Iris pigment epithelial cell (primary cell): ENCODE results near the gene PCDHB11.
"Not testable (repeated sequence)": the region's sequence is repeated elsewhere in the genome, so short reads cannot be mapped to it uniquely, and the experiment has no call there.

Experiments used
- DNase-seq: peaks from one replicate; pipeline ENCODE4 v3.0.0-alpha.2; 2011; ENCODE audit warnings: low read depth

Gene PCDHB11

DNA sequence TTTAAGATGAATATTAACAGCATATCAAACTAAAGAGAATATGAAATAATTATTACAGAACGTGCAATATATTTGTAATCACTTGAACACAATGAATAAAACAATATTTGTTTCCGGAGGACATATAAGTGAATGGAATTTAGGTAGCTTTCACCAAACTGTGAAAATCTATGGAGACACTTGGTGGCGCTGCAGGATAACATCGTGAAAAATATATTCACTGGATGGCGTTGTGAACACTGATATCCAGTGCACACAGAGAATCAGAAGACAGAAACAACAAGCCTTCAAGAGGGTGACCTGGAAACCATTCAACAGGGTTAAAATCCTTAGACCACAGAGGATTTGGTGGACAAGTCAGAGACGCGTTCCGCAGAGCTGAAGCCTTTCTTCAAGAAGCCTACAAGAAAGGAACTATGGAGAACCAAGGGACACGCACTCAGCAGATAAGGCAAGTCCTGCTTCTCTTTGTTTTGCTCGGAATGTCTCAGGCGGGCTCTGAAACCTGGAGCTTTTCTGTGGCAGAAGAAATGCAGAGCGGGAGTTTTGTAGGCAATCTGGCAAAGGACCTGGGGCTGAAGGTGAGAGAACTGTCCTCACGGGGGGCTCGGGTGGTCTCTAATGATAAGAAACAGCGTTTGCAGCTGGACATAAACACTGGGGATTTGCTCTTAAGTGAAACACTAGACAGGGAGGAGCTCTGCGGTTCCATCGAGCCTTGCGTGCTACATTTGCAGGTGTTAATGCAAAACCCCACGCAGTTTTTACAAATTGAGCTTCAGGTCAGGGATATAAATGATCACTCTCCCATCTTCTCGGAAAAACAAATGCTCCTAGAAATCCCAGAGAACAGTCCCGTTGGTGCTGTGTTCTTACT is at the start of gene PCDHB11:
TSS of gene PCDHB11 (plus strand) at position 269 of the 877 bp plus-strand sequence. CDS start at position 417, 148 bp downstream.
- DNase-seq = no peak

DNA sequence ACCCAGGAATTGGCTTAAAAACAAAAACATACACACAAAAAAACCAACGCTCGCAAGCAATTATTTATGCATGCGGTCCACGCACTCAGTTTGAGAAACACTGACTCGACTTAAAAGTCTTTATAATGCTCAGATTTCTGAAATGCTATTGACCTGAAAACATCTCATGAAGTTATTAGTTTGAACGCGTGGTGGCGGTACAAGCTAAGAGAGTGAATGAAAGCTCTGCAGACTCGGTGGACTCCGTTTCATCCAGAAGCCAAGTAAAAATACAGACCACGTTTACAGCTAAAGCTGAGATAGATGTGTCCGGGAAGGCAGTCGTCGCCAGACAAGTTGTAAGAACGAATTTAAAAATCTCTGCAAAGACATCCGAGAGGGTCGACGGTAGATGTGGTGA is 49.6 kb upstream of the PCDHB11 start, which contains the start of gene PCDHB6:
TSS of gene PCDHB6 (plus strand) at position 246 of the 400 bp plus-strand sequence. CDS start 201 bp downstream, outside the sequence.
- peak; percentile 11 for DNase-seq

DNA sequence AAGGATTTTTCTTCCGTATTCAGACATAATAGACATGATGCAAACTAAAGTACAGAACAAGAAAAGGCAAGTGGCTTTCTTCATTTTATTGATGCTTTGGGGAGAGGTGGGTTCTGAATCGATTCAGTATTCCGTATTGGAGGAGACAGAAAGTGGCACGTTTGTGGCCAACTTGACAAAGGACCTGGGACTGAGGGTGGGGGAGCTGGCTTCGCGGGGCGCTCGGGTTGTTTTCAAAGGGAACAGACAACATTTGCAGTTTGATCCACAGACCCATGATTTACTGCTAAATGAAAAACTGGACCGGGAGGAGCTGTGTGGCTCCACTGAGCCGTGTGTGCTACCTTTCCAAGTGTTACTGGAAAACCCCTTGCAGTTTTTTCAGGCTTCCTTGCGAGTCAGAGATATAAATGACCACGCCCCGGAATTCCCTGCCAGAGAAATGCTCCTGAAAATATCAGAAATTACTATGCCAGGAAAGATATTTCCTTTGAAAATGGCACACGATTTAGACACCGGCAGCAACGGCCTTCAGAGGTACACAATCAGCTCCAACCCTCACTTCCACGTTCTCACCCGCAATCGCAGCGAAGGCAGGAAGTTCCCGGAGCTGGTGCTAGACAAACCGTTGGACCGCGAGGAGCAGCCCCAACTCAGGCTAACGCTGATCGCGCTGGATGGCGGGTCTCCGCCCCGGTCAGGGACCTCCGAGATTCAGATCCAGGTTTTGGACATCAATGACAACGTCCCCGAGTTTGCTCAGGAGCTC is 49.0 kb upstream of the PCDHB11 start:
- DNase-seq = no peak

DNA sequence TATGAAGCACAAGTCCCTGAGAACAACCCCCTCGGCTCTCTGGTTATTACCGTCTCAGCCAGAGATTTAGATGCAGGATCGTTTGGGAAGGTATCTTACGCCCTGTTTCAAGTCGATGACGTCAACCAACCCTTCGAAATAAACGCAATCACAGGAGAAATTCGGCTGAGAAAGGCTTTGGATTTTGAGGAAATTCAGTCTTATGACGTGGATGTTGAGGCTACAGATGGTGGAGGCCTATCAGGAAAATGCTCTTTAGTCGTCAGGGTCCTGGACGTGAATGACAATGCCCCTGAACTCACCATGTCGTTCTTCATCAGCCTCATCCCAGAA is 48.5 kb upstream of the PCDHB11 start:
- DNase-seq = no peak

DNA sequence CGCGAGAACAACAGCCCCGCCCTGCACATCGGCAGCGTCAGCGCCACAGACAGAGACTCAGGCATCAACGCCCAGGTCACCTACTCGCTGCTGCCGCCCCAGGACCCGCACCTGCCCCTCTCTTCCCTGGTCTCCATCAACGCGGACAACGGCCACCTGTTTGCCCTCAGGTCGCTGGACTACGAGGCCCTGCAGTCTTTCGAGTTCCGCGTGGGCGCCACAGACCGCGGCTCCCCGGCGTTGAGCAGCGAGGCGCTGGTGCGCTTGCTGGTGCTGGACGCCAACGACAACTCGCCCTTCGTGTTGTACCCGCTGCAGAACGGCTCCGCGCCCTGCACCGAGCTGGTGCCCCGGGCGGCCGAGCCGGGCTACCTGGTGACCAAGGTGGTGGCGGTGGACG is 47.8 kb upstream of the PCDHB11 start:
- DNase-seq = not testable (repeated sequence)

DNA sequence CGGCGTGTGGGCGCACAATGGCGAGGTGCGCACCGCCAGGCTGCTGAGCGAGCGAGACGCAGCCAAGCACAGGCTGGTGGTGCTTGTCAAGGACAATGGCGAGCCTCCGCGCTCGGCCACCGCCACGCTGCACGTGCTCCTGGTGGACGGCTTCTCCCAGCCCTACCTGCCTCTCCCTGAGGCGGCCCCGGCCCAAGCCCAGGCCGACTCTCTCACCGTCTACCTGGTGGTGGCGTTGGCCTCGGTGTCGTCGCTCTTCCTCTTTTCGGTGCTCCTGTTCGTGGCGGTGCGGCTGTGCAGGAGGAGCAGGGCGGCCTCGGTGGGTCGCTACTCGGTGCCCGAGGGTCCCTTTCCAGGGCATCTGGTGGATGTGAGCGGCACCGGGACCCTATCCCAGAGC is 47.3 kb upstream of the PCDHB11 start:
- not testable (repeated sequence) for DNase-seq

DNA sequence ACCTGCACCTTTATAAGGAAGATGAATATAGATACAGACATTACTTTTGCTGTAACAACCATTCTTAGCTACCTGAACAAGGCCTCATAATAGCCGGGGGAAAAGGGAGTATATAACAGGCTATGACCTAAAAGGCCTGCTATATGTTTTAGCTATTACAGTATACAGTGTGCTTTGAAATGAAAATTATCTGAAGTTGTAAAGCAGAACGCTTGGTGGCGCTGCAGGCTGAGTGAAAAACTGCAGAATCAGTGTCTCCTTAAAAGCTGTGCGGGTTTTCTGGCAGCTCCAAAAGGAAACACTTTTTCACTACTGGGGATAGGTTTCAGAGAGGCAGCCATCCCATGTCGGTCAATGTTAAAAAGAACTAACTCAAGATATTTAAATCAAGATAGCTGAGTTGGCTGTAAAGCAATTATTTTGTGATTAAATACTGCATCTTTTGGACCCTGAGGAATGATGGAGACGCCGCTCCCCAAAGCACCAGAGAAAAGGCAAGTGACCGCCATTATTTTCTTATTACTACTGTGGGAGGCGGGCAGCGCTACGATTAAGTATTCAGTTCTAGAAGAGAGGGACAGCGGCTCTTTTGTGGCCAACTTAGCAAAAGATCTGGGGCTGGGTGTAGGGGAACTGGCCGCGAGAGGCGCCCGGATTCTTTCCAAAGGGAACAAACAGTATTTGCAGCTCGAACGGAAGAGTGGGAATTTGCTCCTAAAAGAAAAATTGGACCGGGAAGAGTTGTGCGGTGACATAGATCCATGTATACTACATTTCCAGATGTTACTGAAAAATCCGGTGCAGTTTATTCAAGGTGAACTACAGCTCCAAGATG is 43.7 kb upstream of the PCDHB11 start:
- no peak for DNase-seq

DNA sequence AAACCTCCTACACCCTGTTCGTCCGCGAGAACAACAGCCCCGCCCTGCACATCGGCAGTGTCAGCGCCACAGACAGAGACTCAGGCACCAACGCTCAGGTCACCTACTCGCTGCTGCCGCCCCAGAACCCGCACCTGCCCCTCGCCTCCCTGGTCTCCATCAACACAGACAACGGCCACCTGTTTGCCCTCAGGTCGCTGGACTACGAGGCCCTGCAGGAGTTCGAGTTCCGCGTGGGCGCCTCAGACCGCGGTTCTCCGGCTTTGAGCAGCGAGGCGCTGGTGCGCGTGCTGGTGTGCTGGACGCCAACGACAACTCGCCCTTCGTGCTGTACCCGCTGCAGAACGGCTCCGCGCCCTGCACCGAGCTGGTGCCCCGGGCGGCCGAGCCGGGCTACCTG is 42.1 kb upstream of the PCDHB11 start:
- DNase-seq = not testable (repeated sequence)

DNA sequence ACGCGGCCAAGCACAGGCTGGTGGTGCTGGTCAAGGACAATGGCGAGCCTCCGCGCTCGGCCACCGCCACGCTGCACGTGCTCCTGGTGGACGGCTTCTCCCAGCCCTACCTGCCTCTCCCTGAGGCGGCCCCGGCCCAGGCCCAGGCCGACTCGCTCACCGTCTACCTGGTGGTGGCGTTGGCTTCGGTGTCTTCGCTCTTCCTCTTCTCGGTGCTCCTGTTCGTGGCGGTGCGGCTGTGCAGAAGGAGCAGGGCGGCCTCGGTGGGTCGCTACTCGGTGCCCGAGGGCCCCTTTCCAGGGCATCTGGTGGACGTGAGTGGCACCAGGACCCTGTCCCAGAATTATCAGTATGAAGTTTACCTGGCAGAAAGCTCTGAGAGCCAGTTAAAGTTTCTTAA is 41.5 kb upstream of the PCDHB11 start:
- DNase-seq = not testable (repeated sequence)

DNA sequence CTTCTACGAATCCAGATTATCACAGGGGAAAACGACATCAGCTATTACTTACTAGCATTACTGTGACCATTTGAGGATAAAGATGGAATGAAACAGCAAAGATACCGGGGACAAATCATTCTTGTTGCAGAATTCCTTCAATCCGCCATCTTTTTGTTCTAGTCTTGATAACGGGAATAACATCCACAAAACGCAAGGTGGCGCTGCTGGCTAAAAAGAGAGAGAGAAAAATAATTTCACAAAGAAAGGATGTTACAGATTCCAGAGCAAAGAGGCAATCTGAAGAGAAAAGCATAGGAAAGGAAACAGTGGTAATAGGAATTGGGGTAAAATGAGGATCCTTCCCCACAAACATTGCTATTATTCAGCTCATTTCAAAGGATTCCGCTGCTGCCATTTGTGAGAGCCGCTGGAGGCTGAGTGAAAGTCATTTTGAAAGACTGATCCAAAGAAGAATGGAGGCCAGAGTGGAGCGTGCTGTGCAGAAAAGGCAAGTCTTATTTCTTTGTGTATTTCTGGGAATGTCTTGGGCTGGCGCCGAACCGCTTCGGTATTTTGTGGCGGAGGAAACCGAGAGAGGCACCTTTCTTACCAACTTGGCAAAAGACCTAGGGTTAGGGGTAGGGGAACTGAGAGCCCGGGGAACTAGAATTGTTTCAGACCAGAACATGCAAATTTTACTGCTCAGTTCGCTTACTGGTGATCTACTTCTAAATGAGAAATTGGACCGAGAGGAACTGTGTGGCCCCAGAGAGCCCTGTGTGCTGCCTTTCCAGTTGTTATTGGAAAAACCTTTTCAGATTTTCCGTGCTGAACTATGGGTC is 26.8 kb upstream of the PCDHB11 start, which contains the start of gene PCDHB7:
TSS of gene PCDHB7 (plus strand) at position 264 of the 824 bp plus-strand sequence. CDS start at position 456, 192 bp downstream.
- peak; percentile 8 for DNase-seq

DNA sequence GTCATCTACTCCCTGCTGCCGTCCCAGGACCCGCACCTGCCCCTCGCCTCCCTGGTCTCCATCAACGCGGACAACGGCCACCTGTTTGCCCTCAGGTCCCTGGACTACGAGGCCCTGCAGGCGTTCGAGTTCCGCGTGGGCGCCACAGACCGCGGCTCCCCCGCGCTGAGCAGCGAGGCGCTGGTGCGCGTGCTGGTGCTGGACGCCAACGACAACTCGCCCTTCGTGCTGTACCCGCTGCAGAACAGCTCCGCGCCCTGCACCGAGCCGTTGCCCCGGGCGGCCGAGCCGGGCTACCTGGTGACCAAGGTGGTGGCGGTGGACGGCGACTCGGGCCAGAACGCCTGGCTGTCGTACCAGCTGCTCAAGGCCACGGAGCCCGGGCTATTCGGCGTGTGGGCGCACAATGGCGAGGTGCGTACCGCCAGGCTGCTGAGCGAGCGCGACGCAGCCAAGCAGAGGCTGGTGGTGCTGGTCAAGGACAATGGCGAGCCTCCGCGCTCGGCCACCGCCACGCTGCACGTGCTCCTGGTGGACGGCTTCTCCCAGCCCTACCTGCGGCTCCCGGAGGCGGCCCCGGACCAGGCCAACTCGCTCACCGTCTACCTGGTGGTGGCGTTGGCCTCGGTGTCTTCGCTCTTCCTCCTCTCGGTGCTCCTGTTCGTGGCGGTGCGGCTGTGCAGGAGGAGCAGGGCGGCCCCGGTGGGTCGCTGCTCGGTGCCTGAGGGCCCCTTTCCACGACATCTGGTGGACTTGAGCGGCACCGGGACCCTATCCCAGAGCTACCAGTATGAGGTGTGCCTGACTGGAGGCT is 24.9 kb upstream of the PCDHB11 start:
- not testable (repeated sequence) for DNase-seq

DNA sequence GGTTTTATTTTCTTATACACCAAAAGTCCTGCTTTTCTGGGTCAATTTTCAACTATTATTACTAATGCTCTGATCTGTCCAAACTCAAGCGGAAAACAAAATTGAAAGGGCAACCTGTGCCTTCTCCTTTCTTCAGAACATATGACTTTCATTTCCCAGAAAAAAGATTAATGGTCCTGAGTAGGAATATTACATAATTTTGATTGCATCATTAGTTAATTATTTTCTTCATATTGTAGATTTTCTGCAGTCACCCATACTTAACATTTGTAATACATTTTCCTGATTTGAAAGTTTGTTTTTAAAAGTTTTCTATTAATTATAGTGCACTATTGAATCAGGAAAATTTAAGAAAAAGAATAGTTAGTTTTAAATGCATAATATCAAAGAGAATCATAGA is 23.5 kb upstream of the PCDHB11 start:
- no peak for DNase-seq

DNA sequence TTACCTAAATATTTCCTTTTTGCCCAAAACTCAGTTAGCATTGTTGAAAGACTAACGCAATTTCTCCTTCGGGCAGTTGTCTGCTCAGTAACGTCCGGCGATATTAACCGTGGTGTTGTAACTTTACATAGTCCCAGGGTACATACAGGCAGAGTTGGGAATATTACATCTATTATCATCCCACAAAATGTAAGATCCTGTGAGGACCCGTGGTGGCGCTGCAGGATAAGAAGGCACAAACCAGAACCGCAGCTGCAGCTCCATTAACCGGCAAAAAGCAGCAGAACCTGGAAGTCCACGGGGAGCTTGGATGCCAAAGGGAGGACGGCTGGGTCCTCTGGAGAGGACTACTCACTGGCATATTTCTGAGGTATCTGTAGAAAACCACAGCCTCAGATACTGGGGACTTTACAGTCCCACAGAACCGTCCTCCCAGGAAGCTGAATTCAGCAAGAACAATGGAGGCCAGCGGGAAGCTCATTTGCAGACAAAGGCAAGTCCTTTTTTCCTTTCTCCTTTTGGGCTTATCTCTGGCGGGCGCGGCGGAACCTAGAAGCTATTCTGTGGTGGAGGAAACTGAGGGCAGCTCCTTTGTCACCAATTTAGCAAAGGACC is 21.7 kb upstream of the PCDHB11 start, which contains the start of gene PCDHB8:
TSS of gene PCDHB8 (plus strand) at position 214 of the 615 bp plus-strand sequence. CDS start at position 459, 245 bp downstream.
- DNase-seq = not testable (repeated sequence)

DNA sequence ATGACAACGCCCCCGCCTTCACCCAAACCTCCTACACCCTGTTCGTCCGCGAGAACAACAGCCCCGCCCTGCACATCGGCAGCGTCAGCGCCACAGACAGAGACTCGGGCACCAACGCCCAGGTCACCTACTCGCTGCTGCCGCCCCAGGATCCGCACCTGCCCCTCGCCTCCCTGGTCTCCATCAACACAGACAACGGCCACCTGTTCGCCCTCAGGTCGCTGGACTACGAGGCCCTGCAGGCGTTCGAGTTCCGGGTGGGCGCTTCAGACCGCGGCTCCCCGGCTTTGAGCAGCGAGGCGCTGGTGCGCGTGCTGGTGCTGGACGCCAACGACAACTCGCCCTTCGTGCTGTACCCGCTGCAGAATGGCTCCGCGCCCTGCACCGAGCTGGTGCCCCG is 20.1 kb upstream of the PCDHB11 start:
- DNase-seq = not testable (repeated sequence)

DNA sequence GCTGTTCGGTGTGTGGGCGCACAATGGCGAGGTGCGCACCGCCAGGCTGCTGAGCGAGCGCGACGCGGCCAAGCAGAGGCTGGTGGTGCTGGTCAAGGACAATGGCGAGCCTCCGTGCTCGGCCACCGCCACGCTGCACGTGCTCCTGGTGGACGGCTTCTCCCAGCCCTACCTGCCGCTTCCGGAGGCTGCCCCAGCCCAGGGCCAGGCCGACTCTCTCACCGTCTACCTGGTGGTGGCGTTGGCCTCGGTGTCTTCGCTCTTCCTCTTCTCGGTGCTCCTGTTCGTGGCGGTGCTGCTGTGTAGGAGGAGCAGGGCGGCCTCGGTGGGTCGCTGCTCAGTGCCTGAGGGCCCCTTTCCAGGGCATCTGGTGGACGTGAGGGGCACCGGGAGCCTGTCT is 19.6 kb upstream of the PCDHB11 start:
- DNase-seq = not testable (repeated sequence)

DNA sequence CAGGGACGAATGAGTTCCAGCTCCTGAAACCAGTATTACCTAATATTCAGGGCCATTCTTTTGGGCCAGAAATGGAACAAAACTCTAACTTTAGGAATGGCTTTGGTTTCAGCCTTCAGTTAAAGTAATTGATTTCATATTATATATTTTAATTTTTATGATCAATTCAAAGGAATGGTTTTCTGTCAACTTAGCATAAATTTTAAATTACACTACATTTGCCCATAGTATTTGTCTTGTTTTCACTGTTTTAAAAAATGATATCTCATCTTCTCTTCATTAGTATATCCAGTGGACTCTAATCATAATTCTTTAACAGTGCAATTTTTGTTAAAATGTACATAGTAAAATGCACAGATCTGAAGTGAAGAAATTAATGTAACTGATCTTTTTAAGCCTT is 19.1 kb upstream of the PCDHB11 start:
- DNase-seq = no peak

DNA sequence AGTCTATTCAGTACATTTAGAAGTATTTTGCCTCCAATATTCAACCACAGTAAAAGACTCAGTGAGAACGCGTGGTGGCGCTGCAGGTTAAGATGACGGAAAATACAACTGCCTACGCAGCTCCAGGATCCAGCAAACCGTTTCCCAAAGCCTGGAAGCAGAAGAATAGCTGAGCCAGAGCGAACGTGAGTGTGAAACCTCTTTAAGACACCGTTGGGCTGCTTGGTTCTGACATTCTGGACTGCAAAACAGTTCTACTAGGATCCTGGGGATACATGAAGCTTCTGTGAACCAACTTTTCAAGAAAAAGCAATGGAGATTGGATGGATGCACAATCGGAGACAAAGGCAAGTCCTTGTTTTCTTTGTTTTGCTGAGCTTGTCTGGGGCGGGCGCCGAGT is 17.2 kb upstream of the PCDHB11 start, which contains the start of gene PCDHB16:
TSS of gene PCDHB16 (plus strand) at position 140 of the 400 bp plus-strand sequence. CDS start at position 313, 173 bp downstream.
- peak; percentile 5 for DNase-seq

DNA sequence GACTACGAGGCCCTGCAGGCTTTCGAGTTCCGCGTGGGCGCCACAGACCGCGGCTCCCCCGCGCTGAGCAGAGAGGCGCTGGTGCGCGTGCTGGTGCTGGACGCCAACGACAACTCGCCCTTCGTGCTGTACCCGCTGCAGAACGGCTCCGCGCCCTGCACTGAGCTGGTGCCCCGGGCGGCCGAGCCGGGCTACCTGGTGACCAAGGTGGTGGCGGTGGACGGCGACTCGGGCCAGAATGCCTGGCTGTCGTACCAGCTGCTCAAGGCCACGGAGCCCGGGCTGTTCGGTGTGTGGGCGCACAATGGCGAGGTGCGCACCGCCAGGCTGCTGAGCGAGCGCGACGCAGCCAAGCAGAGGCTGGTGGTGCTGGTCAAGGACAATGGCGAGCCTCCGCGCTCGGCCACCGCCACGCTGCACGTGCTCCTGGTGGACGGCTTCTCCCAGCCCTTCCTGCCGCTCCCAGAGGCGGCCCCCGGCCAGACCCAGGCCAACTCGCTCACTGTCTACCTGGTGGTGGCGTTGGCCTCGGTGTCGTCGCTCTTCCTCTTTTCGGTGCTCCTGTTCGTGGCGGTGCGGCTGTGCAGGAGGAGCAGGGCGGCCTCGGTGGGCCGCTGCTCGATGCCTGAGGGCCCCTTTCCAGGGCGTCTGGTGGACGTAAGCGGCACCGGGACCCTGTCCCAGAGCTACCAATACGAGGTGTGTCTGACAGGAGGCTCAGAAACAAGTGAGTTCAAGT is 15.1 kb upstream of the PCDHB11 start:
- DNase-seq = not testable (repeated sequence)
